GM18867 (cell line): ENCODE data around the gene CAMK1D.
"Not testable (repeated sequence)": the region's sequence is repeated elsewhere in the genome, so short reads cannot be mapped to it uniquely, and the experiment has no call there.

ENCODE experiments used
- ATAC-seq: cut with Tn5 transposase; IDR thresholded peaks from one replicate; pipeline ENCODE4 v1.9.1; 2021; ENCODE audit warnings: mild to moderate bottlenecking, moderate library complexity; ENCODE audit not compliant: unreplicated experiment

The CAMK1D gene

DNA sequence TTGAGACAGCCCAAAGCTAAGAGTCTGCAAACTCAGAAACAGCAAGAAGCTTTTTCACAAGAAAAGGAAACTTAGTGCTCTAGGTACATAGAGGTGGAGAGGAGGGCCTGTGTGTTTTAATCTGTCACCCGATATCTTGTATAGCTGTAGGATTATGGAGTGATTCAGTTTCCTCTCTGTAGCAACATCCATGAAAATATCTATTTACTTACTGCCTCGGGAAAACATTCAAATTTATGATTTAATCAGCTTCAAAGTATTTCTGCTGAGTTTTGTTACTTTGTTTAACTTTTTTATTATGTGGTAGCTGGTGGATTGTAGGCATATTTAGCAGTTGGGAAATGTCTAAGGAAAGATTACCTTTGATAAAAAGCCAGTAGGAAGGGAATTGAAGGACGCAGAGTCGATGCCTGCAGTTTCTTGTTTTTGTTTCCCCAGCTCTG is 360.2 kb downstream of the CAMK1D start:
- no peak for ATAC-seq

DNA sequence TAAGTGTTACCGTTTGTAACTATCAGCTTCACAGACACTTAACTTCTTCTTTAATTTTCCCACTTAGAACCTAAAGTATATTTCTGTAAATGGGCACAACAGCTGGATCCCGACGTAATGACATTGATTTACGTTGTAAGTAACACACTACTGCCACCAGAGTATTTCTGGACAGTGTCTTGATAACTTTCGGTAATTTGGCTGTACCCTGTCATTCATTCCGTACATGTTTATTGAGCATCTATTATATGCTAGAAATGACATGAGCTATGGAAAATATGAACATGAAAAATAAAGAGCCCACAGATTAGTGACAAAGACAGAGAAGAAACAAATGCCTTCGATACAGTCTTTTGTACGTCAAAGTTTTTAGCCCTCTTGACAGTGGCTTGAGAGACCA is 360.8 kb downstream of the CAMK1D start:
- no peak for ATAC-seq

DNA sequence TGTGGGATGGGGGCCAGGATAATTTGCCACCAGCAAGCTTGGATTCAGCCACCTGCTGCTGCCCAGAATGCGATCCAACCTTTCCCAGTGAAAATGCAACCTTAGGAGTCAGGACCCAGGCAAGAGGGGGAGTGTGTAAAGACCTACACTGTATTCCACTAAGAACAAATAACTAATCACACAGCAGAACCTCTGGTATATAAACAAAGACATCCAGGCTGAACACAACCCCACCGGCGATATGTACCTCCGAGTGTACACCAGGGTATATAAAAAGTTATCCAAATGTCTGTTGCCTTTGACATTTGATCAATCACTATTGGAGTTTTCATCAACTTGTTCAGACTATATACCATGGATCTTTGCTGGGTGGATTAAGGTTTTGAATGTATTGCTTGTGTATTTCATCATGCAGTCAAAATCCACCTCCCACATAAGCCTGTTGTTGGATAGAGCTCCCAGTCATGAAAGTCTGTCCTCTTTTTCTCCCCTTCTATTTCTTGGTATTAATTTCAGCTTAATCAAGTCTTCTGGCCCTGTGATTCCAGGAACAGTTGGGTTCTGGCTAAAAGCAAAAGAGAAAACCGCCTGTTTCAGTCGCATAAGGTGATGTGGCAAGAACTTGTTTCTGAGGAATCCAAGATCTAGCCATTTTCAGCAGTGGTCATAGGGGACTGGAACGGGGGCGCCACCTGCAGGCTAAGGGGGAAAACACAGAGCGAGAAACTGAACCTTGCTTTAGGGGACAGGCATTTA is 361.4 kb downstream of the CAMK1D start:
- ATAC-seq: peak; percentile 77

DNA sequence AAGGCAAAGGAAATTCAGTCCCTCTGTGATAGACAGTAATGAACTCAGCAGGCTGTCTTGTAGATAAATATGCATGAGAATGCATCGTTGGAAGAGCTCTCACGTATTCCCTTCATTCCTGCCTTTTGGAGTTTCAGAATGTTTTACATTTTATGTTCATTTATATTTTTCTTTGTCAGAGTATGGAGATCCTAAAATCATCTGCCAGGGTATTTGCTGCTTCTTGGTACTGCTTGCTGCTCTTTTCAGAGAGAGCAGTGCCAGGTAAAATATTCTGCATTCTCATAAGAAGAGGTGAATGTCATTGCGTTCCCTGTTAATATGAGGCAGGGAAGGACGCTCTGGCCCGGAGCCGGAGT is 362.0 kb downstream of the CAMK1D start:
- no peak for ATAC-seq

DNA sequence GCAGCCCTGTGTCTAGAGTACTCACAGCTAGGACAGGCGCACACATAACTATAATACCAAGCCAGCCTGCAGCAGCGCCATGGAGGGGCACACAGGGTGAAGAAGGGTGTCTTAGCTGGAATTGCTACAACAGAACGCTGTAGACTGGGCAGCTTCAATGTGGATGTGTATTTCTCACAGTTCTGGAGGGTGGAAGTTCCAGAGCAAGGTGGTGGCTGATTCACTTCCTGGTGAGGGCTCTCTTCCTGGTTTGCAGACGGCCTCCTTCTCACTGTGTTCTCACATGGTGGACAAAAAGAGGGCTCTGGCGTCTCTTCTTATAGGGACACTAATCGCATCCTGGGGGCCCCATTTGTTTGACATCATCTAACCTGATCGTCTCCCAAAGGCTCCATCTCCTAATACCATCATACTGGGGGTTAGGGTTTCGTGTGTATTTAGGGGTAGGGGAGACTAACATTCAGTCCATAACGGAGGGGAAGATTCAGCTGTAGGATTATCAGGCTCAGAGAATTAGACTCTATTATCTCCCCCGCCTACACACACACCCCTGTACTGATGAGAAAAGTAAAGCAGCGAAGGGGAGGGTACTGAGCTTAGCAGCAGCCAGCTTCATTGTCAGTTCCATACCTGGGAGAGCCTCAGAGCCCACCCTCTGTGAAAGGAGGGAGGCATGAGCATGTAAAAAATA is 363.1 kb downstream of the CAMK1D start:
- no peak for ATAC-seq

DNA sequence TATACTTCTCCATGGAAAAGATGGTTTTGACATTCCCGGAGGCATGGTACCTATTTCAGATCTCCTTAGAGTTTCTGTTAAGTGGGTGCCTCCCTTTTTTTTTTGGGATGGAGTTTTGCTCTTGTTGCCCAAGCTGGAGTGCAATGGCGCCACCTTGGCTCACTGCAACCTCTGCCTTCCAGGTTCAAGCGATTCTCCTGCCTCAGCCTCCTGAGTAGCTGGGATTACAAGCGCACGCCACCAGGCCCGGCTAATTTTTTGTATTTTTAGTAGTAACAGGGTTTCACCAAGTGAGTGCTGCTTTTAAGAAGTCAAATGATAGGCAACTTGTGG is 363.6 kb downstream of the CAMK1D start:
- ATAC-seq: not testable (repeated sequence)

DNA sequence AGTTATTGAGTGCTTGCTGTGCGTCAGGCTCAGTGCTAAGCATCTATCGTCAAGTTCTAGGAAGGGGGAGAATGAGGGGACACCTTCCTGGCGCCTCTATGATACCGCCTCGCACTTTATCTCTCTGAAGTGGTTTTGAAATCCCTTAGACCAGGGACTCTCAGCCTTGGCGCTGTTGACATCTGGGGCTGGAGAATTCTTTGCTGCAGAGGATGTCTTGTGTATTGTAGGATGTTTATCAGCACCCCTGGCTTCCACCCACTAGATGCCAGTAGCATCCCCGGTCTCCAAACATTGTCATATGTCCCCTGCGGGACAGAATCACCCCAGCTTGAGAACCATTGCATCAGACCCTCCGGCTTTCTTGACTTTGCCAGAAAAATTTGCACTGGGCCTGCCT is 366.7 kb downstream of the CAMK1D start:
- no peak for ATAC-seq

DNA sequence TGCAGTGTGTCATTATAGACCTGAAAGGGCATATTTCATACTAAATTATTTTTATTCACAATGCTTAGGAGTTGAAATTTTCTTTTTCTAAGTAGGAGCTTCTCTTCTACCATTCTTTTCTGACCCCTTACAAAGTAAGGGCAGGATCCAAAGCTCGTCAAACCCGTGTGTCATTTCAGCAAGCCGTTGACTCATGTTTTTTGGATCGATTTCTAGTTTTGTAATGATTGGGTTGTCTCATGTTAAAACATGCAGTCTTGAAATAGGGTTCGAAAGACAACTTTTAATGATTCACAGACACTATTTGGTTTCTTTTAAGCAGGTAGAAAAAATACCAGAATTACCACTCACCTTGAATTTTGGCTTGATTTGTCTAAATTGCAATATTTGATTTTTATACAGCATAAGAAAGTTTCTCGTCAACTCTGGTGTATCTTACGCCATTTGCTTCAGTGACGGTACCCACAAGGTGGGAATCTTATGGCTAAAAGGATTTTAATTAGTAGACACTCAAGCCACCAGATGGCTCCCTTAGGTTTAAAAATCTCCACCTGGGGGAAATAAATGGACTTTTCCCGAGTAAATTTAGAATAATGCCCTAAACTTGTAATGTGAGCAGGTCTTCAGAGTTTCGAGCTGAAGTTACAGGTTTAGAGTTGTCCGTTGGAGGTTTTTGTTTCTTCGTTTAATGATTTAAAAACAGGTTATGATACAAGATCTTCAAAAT is 368.8 kb downstream of the CAMK1D start:
- ATAC-seq: no peak

DNA sequence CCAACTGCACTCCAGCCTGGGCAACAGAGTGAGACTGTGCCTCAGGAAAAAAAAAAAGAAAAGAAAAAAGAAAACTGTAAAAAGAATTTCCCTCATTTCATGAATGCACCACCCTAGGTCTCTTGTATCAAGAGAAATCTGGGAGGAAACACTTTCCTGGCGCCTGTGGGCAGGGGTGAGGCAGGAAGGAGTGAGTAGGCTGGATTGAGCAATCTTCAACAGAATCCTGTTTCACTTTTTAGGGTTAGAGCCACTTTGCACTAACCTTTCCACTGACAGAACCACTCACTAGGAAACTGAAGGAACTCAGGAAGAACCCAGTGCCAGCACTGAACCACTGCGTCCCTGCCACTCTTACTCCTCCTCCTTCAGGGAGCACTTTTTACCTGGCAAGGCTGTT is 370.0 kb downstream of the CAMK1D start:
- ATAC-seq: no peak

DNA sequence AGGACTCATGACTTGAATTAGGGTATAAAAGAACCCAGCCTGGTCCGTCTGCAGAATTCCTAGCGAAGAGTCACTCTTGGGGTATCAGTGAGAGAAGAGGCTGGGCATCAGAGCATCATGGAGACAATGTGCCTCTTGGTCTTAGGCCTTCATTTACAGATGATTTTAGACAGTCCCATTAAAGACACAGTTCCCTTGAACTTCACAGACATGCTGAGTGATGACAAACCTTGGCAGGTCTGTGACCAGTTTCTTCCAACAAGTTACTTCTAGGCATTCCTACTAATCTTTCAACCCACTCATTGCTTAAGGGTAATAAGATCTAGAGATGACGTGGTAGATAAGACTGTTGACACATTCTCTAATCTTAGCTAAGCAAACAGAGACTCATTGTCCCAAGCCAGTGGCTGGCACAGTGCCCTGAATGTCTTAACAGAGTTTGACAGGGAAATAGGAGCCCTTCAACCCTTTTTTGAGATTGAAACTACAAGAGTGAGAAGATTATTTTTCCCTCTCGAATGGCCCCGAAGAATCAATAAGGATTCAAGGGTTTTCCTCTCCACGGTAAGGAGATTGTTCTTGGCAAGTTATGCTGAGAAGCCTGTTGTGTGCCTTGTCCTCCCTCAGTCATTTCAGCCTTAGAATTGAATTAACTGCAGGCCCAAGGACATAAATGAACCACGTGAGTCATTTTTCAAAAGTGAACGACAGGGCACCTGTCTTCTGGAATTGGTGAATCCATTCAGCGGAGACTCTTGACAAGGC is 371.1 kb downstream of the CAMK1D start:
- no peak for ATAC-seq

DNA sequence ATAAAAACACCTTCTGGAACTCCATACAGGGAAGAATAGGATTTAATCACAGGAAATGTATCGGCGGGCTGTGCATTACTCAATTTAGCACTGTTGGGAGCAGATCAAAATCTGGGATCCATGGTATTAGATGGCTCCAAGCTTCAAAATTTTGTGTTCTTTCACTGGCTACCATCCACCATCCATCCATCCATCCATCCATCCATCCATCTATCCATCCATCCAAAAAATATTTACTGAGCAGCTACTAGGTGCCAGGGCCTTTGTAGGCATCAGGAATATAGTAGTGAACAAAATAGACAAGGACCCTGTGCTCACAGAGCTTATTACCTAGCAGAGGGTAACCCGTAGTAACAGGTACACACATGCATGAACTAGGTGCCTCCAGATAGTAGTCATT is 372.0 kb downstream of the CAMK1D start:
- no peak for ATAC-seq

DNA sequence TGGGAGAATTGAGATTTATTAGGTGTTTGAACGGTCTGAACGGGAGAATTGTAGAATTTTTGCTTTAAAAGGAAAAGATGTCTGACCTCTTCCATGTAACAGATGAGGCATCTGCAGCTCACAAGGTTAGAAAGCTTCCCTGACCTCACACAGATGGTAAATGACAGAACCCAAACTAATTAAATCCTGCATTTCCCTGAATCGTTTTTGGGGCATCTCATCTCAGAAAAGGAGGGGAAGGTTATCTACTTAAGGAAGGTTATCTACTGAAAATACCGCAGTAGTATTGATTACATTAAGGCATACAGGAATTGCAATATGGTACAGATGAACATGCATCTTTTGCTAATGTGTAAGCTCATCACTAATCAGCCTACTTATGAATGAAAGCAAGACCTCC is 373.9 kb downstream of the CAMK1D start:
- no peak for ATAC-seq

DNA sequence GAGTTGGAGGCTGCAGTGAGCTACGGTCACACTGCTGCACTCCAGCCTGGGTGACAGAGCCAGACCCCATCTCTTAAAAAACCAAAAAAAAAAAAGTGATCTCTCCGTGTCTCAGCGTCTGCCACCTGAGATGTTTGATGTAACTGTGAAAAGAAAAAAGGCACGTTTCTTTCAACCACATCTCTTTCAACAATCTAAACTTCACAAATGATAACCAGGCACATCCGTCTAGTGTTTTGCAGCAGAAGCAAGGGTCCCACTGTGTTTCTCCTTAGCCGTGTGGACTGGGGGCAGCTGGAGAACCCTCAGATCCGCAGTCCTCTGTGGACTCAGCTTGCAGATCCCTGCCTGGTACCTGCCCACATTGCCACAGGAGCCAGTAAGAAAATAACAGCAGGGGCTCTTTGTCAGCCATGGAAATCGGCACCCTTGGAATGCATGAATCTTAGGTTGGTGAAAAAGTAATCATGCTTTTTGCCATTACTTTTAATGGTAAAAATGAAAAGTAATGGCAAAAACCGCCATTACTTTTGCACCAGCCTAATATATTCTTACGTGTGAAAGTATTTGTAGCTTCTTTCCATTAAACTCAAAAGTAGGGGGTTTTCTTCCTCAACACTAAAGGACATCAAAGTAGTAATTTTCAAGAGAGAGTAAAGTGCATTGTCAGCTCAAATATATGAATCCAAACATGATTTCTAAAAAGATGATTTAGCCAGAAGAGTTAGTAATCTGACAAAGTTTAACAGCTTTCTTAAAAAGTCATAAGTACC is 375.6 kb downstream of the CAMK1D start:
- ATAC-seq: no peak

DNA sequence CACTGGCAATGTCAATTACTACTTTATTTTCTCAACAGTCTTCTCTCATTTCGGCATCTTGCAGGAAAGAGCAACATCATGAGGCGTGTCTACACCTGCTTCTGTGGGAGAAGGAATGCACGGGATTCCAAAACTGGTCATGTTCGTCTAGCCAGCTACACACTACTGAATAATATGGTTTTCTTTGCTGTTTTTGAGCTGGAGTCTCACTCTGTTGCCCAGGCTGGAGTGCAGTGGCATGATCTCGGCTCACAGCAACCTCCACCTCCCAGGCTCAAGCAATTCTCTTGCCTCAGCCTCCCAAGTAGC is 376.2 kb downstream of the CAMK1D start:
- not testable (repeated sequence) for ATAC-seq

DNA sequence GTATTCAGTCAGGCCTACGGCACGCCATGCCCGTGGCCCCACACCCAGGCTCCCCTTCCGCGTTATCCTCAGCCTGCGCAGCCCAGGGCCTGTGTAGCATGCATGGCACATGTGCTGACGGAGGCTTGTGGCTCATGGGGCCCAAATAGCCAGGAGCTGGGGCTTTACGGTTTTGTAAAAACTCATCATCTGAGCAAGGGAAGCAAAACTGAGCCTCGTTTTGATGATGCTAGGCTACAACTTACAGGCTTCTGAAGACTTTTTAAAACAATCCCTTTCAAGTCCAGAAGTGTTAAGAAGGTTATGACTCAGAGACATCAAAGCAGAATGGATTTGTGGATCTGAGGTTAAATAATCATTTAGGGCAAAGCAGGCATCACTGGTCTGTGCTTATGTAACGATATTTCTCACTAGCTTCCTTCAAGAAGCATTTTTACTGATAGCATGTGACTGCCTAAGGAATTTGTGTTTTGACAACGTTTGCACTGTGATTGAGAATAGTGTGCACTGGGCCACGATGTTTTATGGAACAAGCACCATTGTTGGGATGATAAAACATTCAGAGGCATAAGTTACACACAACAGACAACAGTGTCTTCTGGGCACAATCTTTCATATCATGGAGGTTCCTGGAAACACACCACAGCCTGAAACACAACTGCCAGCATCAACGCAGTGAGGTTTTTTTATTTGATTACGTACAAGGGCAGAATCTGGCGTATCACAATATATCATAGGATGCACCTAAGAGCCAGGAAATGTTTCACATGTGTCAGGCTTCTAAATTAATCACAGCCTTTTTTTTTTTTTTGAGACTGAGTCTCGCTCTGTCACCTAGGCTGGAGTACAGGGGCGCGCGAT is 377.9 kb downstream of the CAMK1D start:
- ATAC-seq: no peak

DNA sequence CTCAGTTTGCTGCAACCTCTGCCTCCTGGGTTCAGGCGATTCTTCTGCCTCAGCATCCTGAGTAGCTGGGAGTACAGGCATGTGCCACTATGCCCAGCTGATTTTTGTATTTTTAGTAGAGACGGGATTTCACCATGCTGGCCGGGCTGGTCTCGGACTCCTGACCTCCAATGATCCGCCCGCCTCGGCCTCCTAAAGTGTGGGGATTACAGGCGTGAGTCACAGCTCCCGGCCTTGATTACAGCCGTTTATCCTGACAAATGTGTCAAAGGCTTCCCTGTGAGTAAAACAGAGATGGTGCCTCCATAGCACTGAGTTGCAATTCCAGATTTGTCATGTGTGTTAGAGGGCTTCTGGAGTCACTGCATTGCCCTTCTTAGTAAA is 378.5 kb downstream of the CAMK1D start:
- ATAC-seq: no peak

DNA sequence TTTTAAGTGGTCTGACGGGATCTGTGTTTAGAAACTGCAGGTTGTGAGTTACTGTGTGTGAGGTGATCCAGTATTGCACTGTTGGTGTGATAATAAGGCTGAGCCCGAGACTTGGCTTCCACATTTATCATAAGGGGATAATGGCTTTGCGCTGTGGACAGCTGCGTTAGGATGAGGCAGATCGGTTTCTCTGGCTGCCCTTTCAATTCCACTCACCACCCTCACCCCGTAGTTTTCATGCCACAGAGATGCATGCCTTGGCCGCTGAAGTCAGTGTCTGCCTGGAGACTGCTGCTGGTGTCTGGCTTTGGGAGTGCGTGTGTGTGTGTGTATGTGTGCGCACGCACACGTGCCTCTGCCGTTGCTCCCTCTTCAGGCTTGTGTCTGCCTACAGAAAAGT is 379.1 kb downstream of the CAMK1D start:
- no peak for ATAC-seq

DNA sequence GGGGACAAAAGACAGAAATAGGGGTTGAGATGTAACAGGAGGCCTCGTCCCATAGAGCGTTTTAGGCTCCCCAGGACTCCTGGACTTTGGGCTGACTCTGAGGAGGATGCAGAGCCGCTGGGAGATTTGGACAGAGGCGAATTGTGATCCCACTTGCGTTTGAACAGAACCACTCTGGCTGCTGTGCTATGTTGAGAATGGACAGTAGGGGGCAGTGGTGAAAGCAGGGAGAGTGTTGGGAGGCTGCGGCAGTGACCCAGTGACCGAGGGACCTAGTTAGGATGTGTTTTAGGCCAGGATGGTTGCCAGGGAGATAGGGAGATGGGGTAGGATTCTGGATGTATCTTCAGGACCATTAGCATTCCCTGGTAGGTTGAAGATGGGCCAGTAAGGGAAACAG is 380.5 kb downstream of the CAMK1D start:
- ATAC-seq: no peak

DNA sequence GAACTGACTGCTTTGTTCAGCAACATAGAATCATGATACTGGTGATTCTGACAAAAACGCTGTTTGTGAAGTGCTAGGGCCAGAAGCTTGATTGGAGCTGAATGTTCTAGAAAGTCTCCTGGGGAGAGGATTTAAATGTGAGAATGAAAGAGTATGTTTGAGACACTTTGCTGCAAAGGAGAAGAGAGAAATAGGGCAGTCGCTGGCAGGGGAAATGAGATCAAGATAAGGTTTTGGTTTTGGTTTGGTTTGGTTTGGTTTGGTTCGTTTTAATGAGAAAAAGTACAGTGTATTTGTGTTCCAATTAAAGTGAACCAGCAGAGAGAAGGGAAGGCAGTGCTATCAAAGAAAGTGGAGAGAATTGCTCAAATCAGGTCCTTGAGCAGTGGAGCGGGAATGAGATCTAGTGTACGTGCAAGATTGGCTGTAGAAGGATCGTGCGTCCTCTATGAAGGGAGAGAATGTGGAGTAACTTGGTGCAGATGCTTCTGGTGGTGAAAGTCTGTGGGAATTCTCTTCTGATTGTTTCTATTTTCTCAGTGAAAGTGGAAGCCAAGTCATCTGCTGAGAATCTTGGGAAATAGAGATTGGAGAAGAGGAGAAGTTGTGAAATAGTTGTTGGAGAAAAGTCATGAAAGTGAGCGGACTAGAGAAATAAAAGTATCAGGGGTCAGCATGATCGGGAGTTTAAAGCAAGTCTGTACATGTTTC is 381.6 kb downstream of the CAMK1D start:
- peak; percentile 67 for ATAC-seq
